ENCODE data around the gene CST1. TPM values are rescaled to one million over a fixed set of nuclear protein-coding genes. Genes with fewer than 3 reads are reported as not detected.

Gene CST1
- total RNA-seq, 1 experiment from 2014 or later = 1.7 TPM

DNA sequence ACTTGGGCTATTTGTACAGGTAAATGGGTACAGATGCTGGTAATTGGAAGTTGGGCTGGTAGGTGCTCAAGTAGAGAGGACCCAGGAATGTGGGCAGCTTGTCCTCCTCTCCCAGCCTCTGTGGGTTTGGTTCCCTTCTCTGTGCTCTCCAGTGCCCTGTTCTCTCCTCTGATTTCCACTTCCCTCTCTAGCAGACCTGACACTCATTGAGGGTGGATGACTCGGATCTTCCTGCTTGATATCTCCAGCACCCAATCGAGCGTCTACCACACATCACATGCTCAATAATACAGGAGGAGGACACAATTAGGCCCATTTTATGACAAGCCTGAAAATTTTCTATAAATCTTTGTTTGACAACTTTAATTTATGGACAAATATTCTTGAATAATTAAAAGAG lies 23.7 kb downstream of the CST1 start:
- H3K27ac Mint-ChIP-seq = no peak overlapping the region
- Histone ChIP-seq H3K23ac (ENCODE audit: insufficient read length, low read depth, low read length) (no peak overlapping the region), H2BK20ac (ENCODE audit: low read depth, low read length, poor library complexity, severe bottlenecking) (no peak overlapping the region), H3T11ph (ENCODE audit: low read length) (no peak overlapping the region), H4K5ac (ENCODE audit: insufficient read length, low read depth, low read length) (no peak overlapping the region), H3K4me2 (ENCODE audit: insufficient read depth, insufficient read length, low read length) (no peak overlapping the region), H4K20me1 (ENCODE audit: control insufficient read depth, insufficient read depth, insufficient read length) (no peaks in the 10 kb centered on the region), H2AK5ac (ENCODE audit: insufficient read length, low read length) (no peak overlapping the region), H3K18ac (ENCODE audit: insufficient read length, low read depth, low read length) (no peak overlapping the region), H3K14ac (ENCODE audit: insufficient read depth, low read length) (no peak overlapping the region), H3K56ac (ENCODE audit: insufficient read length, low read depth, low read length) (no peak overlapping the region), H2AFZ (ENCODE audit: low read length) (no peak overlapping the region), H3K23me2 (ENCODE audit: insufficient read length, low read depth, low read length, poor library complexity, severe bottlenecking) (no peaks in the 10 kb centered on the region), H2BK5ac (ENCODE audit: insufficient read length, low read length) (no peak overlapping the region), H3K79me1 (ENCODE audit: insufficient read depth, low read depth, low read length, poor library complexity, severe bottlenecking) (no peaks in the 10 kb centered on the region), H2BK12ac (ENCODE audit: insufficient read length, low read depth, low read length) (no peak overlapping the region), H3K9ac (ENCODE audit: extremely low read depth, insufficient read length, low read length) (no peak overlapping the region), H4K8ac (replicated peaks; ENCODE audit: insufficient read length, low read depth, low read length) (no peak overlapping the region), H3K4me1 (ENCODE audit: insufficient read depth, low read length) (no peaks in the 10 kb centered on the region; the same call in 1 of the 2 replicates), H3K9me3 (ENCODE audit: control insufficient read depth, low read depth, low read length) (no peaks in the 10 kb centered on the region), H3K27me3 (ENCODE audit: insufficient read depth, low read length) (no peaks in the 10 kb centered on the region; the same call in 1 of the 2 replicates), H2BK120ac (ENCODE audit: low read depth, low read length, poor library complexity, severe bottlenecking) (no peak overlapping the region), H3K27ac (ENCODE audit: insufficient read length, low read depth, low read length) (no peak overlapping the region), H2BK15ac (ENCODE audit: low read depth, low read length) (no peak overlapping the region), H3K4ac (ENCODE audit: low read depth, low read length) (no peak overlapping the region), H4K91ac (ENCODE audit: insufficient read length, low read depth, low read length) (no peak overlapping the region), H3K79me2 (ENCODE audit: insufficient read depth, low read length) (no peaks in the 10 kb centered on the region)
- no peak overlapping the region for H3K4me3 Mint-ChIP-seq
- no peaks in the 10 kb centered on the region for H3K9me3 Mint-ChIP-seq
- H3K4me1 Mint-ChIP-seq = peaks cover 0 to 6% of the 10 kb centered on the region in 2 experiments; a peak in 1 of 4 replicates
- peaks cover 12% of the 10 kb centered on the region for H3K27me3 Mint-ChIP-seq (ENCODE audit: low read depth)
- H3K36me3 Mint-ChIP-seq (ENCODE audit: insufficient read depth in 1 of 3, low read depth in 3 of 3) = no peaks in the 10 kb centered on the region
- no CpG with 5 or more reads among the region's 3 CpGs for WGBS (ENCODE audit: extremely low coverage, insufficient read length, low lambda C conversion rate)
- no peak for DNase-seq
- TF ChIP-seq, protein P1, sequence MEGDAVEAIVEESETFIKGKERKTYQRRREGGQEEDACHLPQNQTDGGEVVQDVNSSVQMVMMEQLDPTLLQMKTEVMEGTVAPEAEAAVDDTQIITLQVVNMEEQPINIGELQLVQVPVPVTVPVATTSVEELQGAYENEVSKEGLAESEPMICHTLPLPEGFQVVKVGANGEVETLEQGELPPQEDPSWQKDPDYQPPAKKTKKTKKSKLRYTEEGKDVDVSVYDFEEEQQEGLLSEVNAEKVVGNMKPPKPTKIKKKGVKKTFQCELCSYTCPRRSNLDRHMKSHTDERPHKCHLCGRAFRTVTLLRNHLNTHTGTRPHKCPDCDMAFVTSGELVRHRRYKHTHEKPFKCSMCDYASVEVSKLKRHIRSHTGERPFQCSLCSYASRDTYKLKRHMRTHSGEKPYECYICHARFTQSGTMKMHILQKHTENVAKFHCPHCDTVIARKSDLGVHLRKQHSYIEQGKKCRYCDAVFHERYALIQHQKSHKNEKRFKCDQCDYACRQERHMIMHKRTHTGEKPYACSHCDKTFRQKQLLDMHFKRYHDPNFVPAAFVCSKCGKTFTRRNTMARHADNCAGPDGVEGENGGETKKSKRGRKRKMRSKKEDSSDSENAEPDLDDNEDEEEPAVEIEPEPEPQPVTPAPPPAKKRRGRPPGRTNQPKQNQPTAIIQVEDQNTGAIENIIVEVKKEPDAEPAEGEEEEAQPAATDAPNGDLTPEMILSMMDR (conservative IDR thresholded peaks at IDR 0.05) = no peak
